GM12891 (cell line): ENCODE data around the gene SDC1.

ENCODE experiments used
- DNase-seq: peaks from one replicate; pipeline ENCODE4 v3.0.0; 2011; ENCODE audit warnings: low spot score; ENCODE audit not compliant: insufficient read length
- FAIRE-seq: peaks from 2 replicates; lab custom pipeline; 2011; peaks lifted over from hg19 to GRCh38; lab: Jason Lieb, UNC
- PAX5 ChIP-seq: IDR thresholded peaks from 2 replicates; pipeline ENCODE4 v1.6.1; 2011; ENCODE audit warnings: low read length, moderate library complexity, mild to moderate bottlenecking; ENCODE audit not compliant: insufficient read depth, severe bottlenecking
- POLR2A ChIP-seq: IDR thresholded peaks from 2 replicates; pipeline ENCODE4 v1.6.1; 2011; ENCODE audit warnings: low read depth, low read length, control low read depth
- POLR2AphosphoS5 ChIP-seq: IDR thresholded peaks from 2 replicates; pipeline ENCODE4 v1.6.1; 2011; ENCODE audit warnings: low read depth, low read length, control low read depth
- POU2F2 ChIP-seq: IDR thresholded peaks from 2 replicates; pipeline ENCODE4 v1.6.1; 2011; ENCODE audit warnings: low read depth, mild to moderate bottlenecking, control low read depth, low read length, moderate library complexity
- SPI1 ChIP-seq: IDR thresholded peaks from 2 replicates; pipeline ENCODE4 v1.6.1; 2011; ENCODE audit warnings: low read depth, low read length, control low read depth
- TAF1 ChIP-seq: IDR thresholded peaks from 2 replicates; pipeline ENCODE4 v1.6.1; 2011; ENCODE audit warnings: low read depth, low read length, control low read depth

Gene SDC1

GRCh38 chr2:20229322-20230113 lies 4.6 kb upstream of the SDC1 start:
- no peak for TF ChIP-seq PAX5
- no peak for TF ChIP-seq POLR2A
- FAIRE-seq: no peak
- DNase-seq: no peak

- TF ChIP-seq SPI1: no peak
- no peak for TF ChIP-seq TAF1
- TF ChIP-seq PAX5: no peak
- no peak for TF ChIP-seq POLR2AphosphoS5
- no peak for TF ChIP-seq POU2F2
- no peak for TF ChIP-seq POLR2A
- no peak for FAIRE-seq
Observed at GRCh38 chr2:20227894-20228505, 3.1 kb upstream of the SDC1 start.

GRCh38 chr2:20226152-20226545 lies 1.2 kb upstream of the SDC1 start:
- DNase-seq (no peak), FAIRE-seq (no peak)
- TF ChIP-seq POLR2AphosphoS5 (no peak), SPI1 (no peak), POU2F2 (no peak)

More at GRCh38 chr2:20227894-20228505, 3.1 kb upstream of the SDC1 start:
- no peak for DNase-seq

GRCh38 chr2:20225294-20226151 lies 593 bp upstream of the SDC1 start:
- DNase-seq (peak; percentile 84), FAIRE-seq (peak; percentile 87)
- TF ChIP-seq POU2F2: 0 out of 2 replicates have a peak, but pooled peaks have one; percentile 12
- TF ChIP-seq POLR2AphosphoS5: no peak

- DNase-seq: no peak
- TF ChIP-seq POLR2A: no peak
- TF ChIP-seq POU2F2: no peak
- no peak for TF ChIP-seq SPI1
- TF ChIP-seq PAX5: no peak
- TF ChIP-seq TAF1: no peak
- TF ChIP-seq POLR2AphosphoS5: no peak
- FAIRE-seq: no peak
Observed at GRCh38 chr2:20224164-20224715, 690 bp downstream of the SDC1 start.

- FAIRE-seq (no peak), DNase-seq (no peak)
Observed at GRCh38 chr2:20223407-20224163, 1.3 kb downstream of the SDC1 start.

GRCh38 chr2:20222769-20223406 lies 2.0 kb downstream of the SDC1 start:
- no peak for FAIRE-seq
- TF ChIP-seq POLR2A: no peak
- no peak for TF ChIP-seq SPI1
- TF ChIP-seq POU2F2: no peak
- TF ChIP-seq TAF1: no peak
- TF ChIP-seq POLR2AphosphoS5: no peak
- TF ChIP-seq PAX5: no peak
- no peak for DNase-seq

More at GRCh38 chr2:20223407-20224163, 1.3 kb downstream of the SDC1 start:
- 0 out of 2 replicates have a peak, but pooled peaks have one; percentile 22 for TF ChIP-seq SPI1
- TF ChIP-seq POLR2A: no peak; the same call in 1 of the 2 replicates

GRCh38 chr2:20222014-20222768 lies 2.7 kb downstream of the SDC1 start:
- FAIRE-seq: no peak
- TF ChIP-seq TAF1 (no peak), SPI1 (0 out of 2 replicates have a peak, but pooled peaks have one; percentile 6)
- no peak for DNase-seq
